ENCODE measurements around the gene B9D2.

The B9D2 gene

DNA sequence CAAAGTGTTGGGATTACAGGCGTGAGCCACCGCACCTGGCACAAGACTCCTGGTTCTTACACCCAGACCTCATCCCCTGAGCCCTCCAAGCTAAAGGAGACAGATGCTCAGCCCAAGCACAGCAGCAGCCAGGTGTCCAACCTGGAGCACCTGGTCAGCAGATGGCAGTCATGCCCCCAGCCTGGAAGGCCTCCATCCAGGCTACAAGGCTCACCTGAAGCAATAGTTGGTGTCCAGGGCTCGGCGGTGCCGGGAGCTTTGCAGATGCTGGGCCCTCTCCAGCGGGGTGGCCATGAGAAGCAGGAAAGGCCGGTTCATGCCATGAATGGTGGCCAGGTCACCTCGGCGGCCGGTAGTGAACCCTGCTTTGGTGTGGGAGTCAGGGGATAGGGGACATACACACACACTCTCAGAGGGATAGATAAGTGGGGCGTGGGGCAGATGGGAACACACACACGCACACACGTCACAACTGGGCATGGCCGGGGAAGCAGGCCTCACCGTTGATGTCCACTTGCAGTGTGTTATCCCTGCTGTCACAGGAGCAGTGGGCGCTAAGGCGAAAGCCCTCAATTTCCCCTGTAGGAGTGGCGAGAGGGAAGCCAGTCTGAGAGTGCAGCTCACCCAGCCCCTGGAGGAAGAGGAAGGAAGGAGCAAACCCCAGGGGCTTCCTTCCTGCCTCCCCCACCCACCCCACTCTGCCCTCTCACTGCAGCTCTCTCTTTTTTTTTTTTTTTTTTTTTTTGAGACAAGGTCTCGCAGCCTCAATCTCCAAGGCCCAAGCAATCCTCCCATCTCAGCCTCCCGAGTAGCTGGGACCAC lies 22.1 kb downstream of the B9D2 start:
- no peak for DNase-seq (ENCODE audit: low read depth)
- TF ChIP-seq, protein P1, sequence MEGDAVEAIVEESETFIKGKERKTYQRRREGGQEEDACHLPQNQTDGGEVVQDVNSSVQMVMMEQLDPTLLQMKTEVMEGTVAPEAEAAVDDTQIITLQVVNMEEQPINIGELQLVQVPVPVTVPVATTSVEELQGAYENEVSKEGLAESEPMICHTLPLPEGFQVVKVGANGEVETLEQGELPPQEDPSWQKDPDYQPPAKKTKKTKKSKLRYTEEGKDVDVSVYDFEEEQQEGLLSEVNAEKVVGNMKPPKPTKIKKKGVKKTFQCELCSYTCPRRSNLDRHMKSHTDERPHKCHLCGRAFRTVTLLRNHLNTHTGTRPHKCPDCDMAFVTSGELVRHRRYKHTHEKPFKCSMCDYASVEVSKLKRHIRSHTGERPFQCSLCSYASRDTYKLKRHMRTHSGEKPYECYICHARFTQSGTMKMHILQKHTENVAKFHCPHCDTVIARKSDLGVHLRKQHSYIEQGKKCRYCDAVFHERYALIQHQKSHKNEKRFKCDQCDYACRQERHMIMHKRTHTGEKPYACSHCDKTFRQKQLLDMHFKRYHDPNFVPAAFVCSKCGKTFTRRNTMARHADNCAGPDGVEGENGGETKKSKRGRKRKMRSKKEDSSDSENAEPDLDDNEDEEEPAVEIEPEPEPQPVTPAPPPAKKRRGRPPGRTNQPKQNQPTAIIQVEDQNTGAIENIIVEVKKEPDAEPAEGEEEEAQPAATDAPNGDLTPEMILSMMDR (IDR thresholded peaks at IDR 0.05; ENCODE audit: low read depth, low read length, missing control alignments): no peak
- in situ Hi-C loops (cut with HindIII; ENCODE audit: low sequenced_read_pairs): no loop called here
- H3K4me3 ChIP-seq (ENCODE audit: low read depth, low read length): no peak overlapping the region

DNA sequence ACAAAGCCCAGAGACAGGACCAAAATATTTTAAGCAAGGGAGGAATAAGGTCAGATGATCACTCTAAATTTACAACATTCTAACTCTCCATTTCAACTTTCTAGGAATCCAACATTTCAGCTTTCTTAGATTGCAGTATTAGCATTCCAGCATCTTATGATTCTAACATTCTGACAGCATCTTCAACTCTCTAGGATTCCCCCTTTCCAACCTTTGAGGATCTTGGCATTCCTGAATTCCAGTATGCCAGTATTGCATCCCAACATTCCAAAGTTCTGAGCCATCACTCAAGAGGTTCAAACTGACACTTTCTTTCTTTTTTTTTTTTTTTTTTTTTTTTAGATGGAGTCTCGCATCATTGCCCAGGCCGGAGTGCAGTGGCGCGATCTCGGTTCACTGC lies 24.0 kb downstream of the B9D2 start:
- no peak for DNase-seq (ENCODE audit: low read depth)
- in situ Hi-C loops (cut with HindIII; ENCODE audit: low sequenced_read_pairs): no loop called here
- no peak overlapping the region for H3K4me3 ChIP-seq (ENCODE audit: low read depth, low read length)
- TF ChIP-seq, protein P1 (IDR thresholded peaks at IDR 0.05; ENCODE audit: low read depth, low read length, missing control alignments): no peak

DNA sequence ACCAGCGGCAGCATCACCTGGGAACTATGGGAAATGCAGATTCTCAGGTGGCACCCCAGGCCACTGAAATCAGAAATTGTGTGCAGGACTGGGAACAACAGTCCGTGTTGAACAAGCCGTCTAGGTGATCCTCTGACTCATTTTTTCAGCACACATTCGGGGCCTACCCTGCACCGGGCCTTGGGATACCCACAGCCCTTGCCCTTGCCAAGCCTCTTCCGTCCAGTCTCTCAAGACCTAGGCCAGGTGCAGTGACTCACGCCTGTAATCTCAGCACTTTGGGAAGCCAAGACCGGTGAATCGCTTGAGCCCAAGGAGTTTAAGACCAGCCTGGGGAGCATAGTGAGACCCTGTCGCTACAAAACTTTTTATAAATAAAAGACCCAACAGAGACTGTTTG lies 28.5 kb downstream of the B9D2 start:
- TF ChIP-seq, protein P1 (IDR thresholded peaks at IDR 0.05; ENCODE audit: low read depth, low read length, missing control alignments): no peak
- no peak overlapping the region for H3K4me3 ChIP-seq (ENCODE audit: low read depth, low read length)
- in situ Hi-C loops (cut with HindIII; ENCODE audit: low sequenced_read_pairs): no loop called here
- no peak for DNase-seq (ENCODE audit: low read depth)

GRCh38 chr19:41334793-41335192 lies 29.2 kb downstream of the B9D2 start:
- in situ Hi-C loops (cut with HindIII; ENCODE audit: low sequenced_read_pairs): no loop called here
- no peak overlapping the region for H3K4me3 ChIP-seq (ENCODE audit: low read depth, low read length)
- DNase-seq (ENCODE audit: low read depth): no peak
- TF ChIP-seq, protein P1 (IDR thresholded peaks at IDR 0.05; ENCODE audit: low read depth, low read length, missing control alignments): no peak

- in situ Hi-C loops (cut with HindIII; ENCODE audit: low sequenced_read_pairs): no loop called here
- TF ChIP-seq, protein P1 (IDR thresholded peaks at IDR 0.05; ENCODE audit: low read depth, low read length, missing control alignments): no peak
- no peak for DNase-seq (ENCODE audit: low read depth)
- H3K4me3 ChIP-seq (ENCODE audit: low read depth, low read length): no peak overlapping the region
Observed at GRCh38 chr19:41332468-41332867, 31.5 kb downstream of the B9D2 start.

DNA sequence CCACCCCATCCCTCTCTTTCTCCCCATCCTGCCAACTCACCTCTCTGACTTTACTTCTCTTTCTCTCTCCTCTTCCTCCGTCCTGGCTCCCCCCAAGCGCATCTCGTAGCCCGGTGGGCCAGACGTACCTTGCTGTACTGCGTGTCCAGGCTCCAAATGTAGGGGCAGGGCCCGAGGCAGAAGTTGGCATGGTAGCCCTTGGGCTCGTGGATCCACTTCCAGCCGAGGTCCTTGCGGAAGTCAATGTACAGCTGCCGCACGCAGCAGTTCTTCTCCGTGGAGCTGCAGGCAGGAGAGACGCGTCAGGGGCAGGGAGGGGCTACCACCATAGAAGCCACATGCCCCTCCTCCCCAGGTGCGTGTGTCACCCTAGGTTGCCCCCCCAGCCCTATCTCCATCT lies 31.9 kb downstream of the B9D2 start:
- H3K4me3 ChIP-seq (ENCODE audit: low read depth, low read length): no peak overlapping the region
- TF ChIP-seq, protein P1 (IDR thresholded peaks at IDR 0.05; ENCODE audit: low read depth, low read length, missing control alignments): no peak
- DNase-seq (ENCODE audit: low read depth): no peak
- in situ Hi-C loops (cut with HindIII; ENCODE audit: low sequenced_read_pairs): no loop called here
